WTC11 (cell line): ENCODE measurements around the gene IGFBP5. TPM values are rescaled to one million over a fixed set of nuclear protein-coding genes. Genes with fewer than 3 reads are reported as not detected.

Source experiments
- ATAC-seq: fragments of 200-7000 bp; cut with Tn5 transposase; 2 replicates; pipeline ENCODE4 v1.10.0; 2021; ENCODE audit warnings: mild to moderate bottlenecking, moderate library complexity
- CTCF ChIA-PET: fragments of 300-600 bp; sonication (Branson Sonifier 250); formaldehyde crosslinking; loops from one replicate; lab custom pipeline; 2021; ENCODE audit warnings: antibody characterized with exemption; lab: Charles Lee
- POLR2A ChIA-PET: fragments of 350-600 bp; sonication (Branson Sonifier 250); formaldehyde crosslinking; loops from one replicate; lab custom pipeline; 2021; ENCODE audit warnings: antibody characterized with exemption; lab: Charles Lee
- DNase-seq: peaks from one replicate; pipeline ENCODE4 v3.0.0; 2021; ENCODE audit warnings: low spot score
- H3K27ac Mint-ChIP-seq: 2 replicates; pipeline ENCODE4 v1.8.0; 2021; ENCODE audit warnings: mixed read lengths
- H3K27me3 Mint-ChIP-seq: 2 replicates; pipeline ENCODE4 v1.8.0; 2021; ENCODE audit warnings: low read depth, mild to moderate bottlenecking, moderate library complexity, mixed read lengths
- H3K36me3 Mint-ChIP-seq: 2 replicates; pipeline ENCODE4 v1.8.0; 2021; ENCODE audit warnings: mixed read lengths
- H3K4me1 Mint-ChIP-seq: 2 replicates; pipeline ENCODE4 v1.8.0; 2022; ENCODE audit warnings: mixed read lengths
- H3K4me3 Mint-ChIP-seq: 2 replicates; pipeline ENCODE4 v1.8.0; 2021; ENCODE audit warnings: mild to moderate bottlenecking, moderate library complexity, mixed read lengths
- H3K9me3 Mint-ChIP-seq: 2 replicates; pipeline ENCODE4 v1.8.0; 2021; ENCODE audit warnings: mixed read lengths
- CBFB ChIP-seq: sonication (generic); formaldehyde crosslinking; IDR thresholded peaks from 2 replicates; pipeline ENCODE4 v1.8.1; 2022; ENCODE audit warnings: mild to moderate bottlenecking, low read depth, missing genetic modification reagents
- ERG ChIP-seq: fragments of 250-450 bp; sonication (Bioruptor Pico); IDR thresholded peaks from 2 replicates; pipeline ENCODE4 v1.8.0; 2021; ENCODE audit warnings: mild to moderate bottlenecking
- FOXP1 ChIP-seq: sonication (generic); formaldehyde crosslinking; IDR thresholded peaks from 2 replicates; pipeline ENCODE4 v1.8.0; 2022; ENCODE audit warnings: missing genetic modification reagents, mild to moderate bottlenecking, moderate library complexity, borderline replicate concordance
- HMGXB4 ChIP-seq: sonication (generic); formaldehyde crosslinking; IDR thresholded peaks from 2 replicates; pipeline ENCODE4 v1.8.1; 2023; ENCODE audit warnings: mild to moderate bottlenecking, moderate library complexity, missing genetic modification reagents
- IRF2 ChIP-seq: sonication (generic); formaldehyde crosslinking; IDR thresholded peaks from 2 replicates; pipeline ENCODE4 v1.8.0; 2022; ENCODE audit warnings: low read depth, missing genetic modification reagents, borderline replicate concordance
- JAZF1 ChIP-seq: fragments of 250-450 bp; sonication (Bioruptor Pico); IDR thresholded peaks from 2 replicates; pipeline ENCODE4 v1.9.0; 2021; ENCODE audit warnings: moderate library complexity, mild to moderate bottlenecking, inconsistent platforms
- JUN ChIP-seq: sonication (generic); formaldehyde crosslinking; IDR thresholded peaks from 2 replicates; pipeline ENCODE4 v1.8.0; 2023; ENCODE audit warnings: mild to moderate bottlenecking, missing genetic modification reagents
- KAT7 ChIP-seq: sonication (generic); formaldehyde crosslinking; IDR thresholded peaks from 2 replicates; pipeline ENCODE4 v1.8.1; 2023; ENCODE audit warnings: missing genetic modification reagents, mild to moderate bottlenecking, borderline replicate concordance
- NR1H2 ChIP-seq: sonication (generic); formaldehyde crosslinking; IDR thresholded peaks from 2 replicates; pipeline ENCODE4 v1.9.0; 2021; ENCODE audit warnings: mild to moderate bottlenecking, moderate library complexity, missing genetic modification reagents
- OVOL2 ChIP-seq: fragments of 250-450 bp; sonication (Bioruptor Pico); IDR thresholded peaks from 2 replicates; pipeline ENCODE4 v1.9.0; 2021; ENCODE audit warnings: mild to moderate bottlenecking, borderline replicate concordance
- PRDM15 ChIP-seq: sonication (generic); formaldehyde crosslinking; IDR thresholded peaks from 2 replicates; pipeline ENCODE4 v1.8.0; 2022; ENCODE audit warnings: missing genetic modification reagents
- RELA ChIP-seq: sonication (generic); formaldehyde crosslinking; IDR thresholded peaks from 2 replicates; pipeline ENCODE4 v1.8.1; 2022; ENCODE audit warnings: missing genetic modification reagents, mild to moderate bottlenecking, borderline replicate concordance
- SMAD3 ChIP-seq: sonication (generic); formaldehyde crosslinking; IDR thresholded peaks from 2 replicates; pipeline ENCODE4 v1.8.0; 2022; ENCODE audit warnings: missing genetic modification reagents, mild to moderate bottlenecking, borderline replicate concordance
- STAT6 ChIP-seq: sonication (generic); formaldehyde crosslinking; conservative IDR thresholded peaks from 2 replicates; pipeline ENCODE4 v1.8.1; 2023; ENCODE audit warnings: mild to moderate bottlenecking, low read depth, missing genetic modification reagents, moderate library complexity
- TEAD4 ChIP-seq: sonication (generic); formaldehyde crosslinking; IDR thresholded peaks from 2 replicates; pipeline ENCODE4 v1.8.0; 2022; ENCODE audit warnings: mild to moderate bottlenecking, missing genetic modification reagents
- TP53 ChIP-seq: sonication (generic); formaldehyde crosslinking; IDR thresholded peaks from 2 replicates; pipeline ENCODE4 v1.8.1; 2023; ENCODE audit warnings: mild to moderate bottlenecking, missing genetic modification reagents
- ZBTB21 ChIP-seq: sonication (generic); formaldehyde crosslinking; IDR thresholded peaks from 2 replicates; pipeline ENCODE4 v1.8.1; 2023; ENCODE audit warnings: mild to moderate bottlenecking, missing genetic modification reagents, borderline replicate concordance
- ZNF121 ChIP-seq: sonication (generic); formaldehyde crosslinking; IDR thresholded peaks from 2 replicates; pipeline ENCODE4 v1.8.0; 2023; ENCODE audit warnings: missing genetic modification reagents
- ZNF219 ChIP-seq: sonication (generic); formaldehyde crosslinking; IDR thresholded peaks from 2 replicates; pipeline ENCODE4 v1.8.0; 2023; ENCODE audit warnings: missing genetic modification reagents, mild to moderate bottlenecking, borderline replicate concordance
- ZNF263 ChIP-seq: sonication (generic); formaldehyde crosslinking; IDR thresholded peaks from 2 replicates; pipeline ENCODE4 v1.8.1; 2022; ENCODE audit warnings: low read depth, mild to moderate bottlenecking, moderate library complexity, missing genetic modification reagents
- ZNF317 ChIP-seq: sonication (generic); formaldehyde crosslinking; IDR thresholded peaks from 2 replicates; pipeline ENCODE4 v1.8.1; 2023; ENCODE audit warnings: low read depth, mild to moderate bottlenecking, moderate library complexity, missing genetic modification reagents, borderline replicate concordance
- ZNF416 ChIP-seq: fragments of 250-450 bp; sonication (Bioruptor Pico); IDR thresholded peaks from 2 replicates; pipeline ENCODE4 v1.9.0; 2021; ENCODE audit warnings: mild to moderate bottlenecking, inconsistent platforms
- total RNA-seq: library from RNA; stranded (reverse); gene quantifications from 3 replicates; pipeline ENCODE4 v1.2.3, GENCODE V29; 2021

IGFBP5 gene
- total RNA-seq, 1 experiment from 2014 or later, result 5.3 TPM

- TF ChIP-seq KAT7 (CRISPR knock-in tag) (no peak), SMAD3 (CRISPR knock-in tag) (no peak), FOXP1 (CRISPR knock-in tag) (no peak), ZNF317 (CRISPR knock-in tag) (no peak)
- Mint-ChIP-seq H3K4me3 (no peak overlapping the region), H3K27me3 (no peaks in the 10 kb centered on the region), H3K4me1 (peaks cover 80% of the 10 kb centered on the region), H3K9me3 (no peaks in the 10 kb centered on the region), H3K36me3 (peaks cover 51% of the 10 kb centered on the region), H3K27ac (no peak overlapping the region)
- POLR2A ChIA-PET, result no interaction called here
- CTCF ChIA-PET, result interaction anchor here (1.1 to 2.3 kb wide), 4 partner anchors 8 to 22 kb away, joined by 4 to 10 read pairs (median 6); no protein-coding TSS in a partner anchor
- ATAC-seq (no peak), DNase-seq (no peak)
Measured at GRCh38 chr2:216653931-216654365, 41.4 kb downstream of the IGFBP5 start.

- no peak for DNase-seq
- no peaks in the 10 kb centered on the region for H3K27me3 Mint-ChIP-seq
- H3K27ac Mint-ChIP-seq, result no peak overlapping the region; the same call in 1 of the 2 replicates
- POLR2A ChIA-PET, result interaction anchor here (0.6 to 1.9 kb wide), 2 partner anchors 8 to 204 kb away, joined by 3 to 5 read pairs; no protein-coding TSS in a partner anchor
- H3K4me3 Mint-ChIP-seq, result no peak overlapping the region
- peaks cover 79% of the 10 kb centered on the region for H3K4me1 Mint-ChIP-seq
- H3K9me3 Mint-ChIP-seq, result no peaks in the 10 kb centered on the region
- H3K36me3 Mint-ChIP-seq, result peaks cover 49% of the 10 kb centered on the region
- TF ChIP-seq NR1H2 (CRISPR knock-in tag) (no peak), ERG (CRISPR knock-in tag) (no peak), ZNF263 (no peak), CBFB (CRISPR knock-in tag) (no peak), HMGXB4 (CRISPR knock-in tag) (no peak), TP53 (CRISPR knock-in tag) (no peak), RELA (CRISPR knock-in tag) (no peak), ZNF416 (CRISPR knock-in tag) (no peak), STAT6 (CRISPR knock-in tag) (no peak), PRDM15 (no peak), OVOL2 (CRISPR knock-in tag) (no peak), IRF2 (CRISPR knock-in tag) (no peak), ZBTB21 (CRISPR knock-in tag) (no peak), JAZF1 (CRISPR knock-in tag) (no peak), ZNF121 (CRISPR knock-in tag) (no peak), TEAD4 (no peak), ZNF219 (CRISPR knock-in tag) (no peak), JUN (CRISPR knock-in tag) (no peak)
- TF ChIP-seq, all 79 proteins: peak for 0
- CTCF ChIA-PET, result interaction anchor here (1.1 to 2.3 kb wide), 4 partner anchors 9 to 21 kb away, joined by 4 to 10 read pairs (median 6); no protein-coding TSS in a partner anchor
- ATAC-seq, result no peak
Measured at GRCh38 chr2:216653093-216653799, 42.1 kb downstream of the IGFBP5 start.
